GM21723 (cell line): ENCODE measurements around the gene SYTL4.

Experiments
- ATAC-seq: cut with Tn5 transposase; IDR thresholded peaks from one replicate; pipeline ENCODE4 v1.9.1; 2021; ENCODE audit warnings: mild to moderate bottlenecking, moderate library complexity; ENCODE audit not compliant: unreplicated experiment

The SYTL4 gene

DNA sequence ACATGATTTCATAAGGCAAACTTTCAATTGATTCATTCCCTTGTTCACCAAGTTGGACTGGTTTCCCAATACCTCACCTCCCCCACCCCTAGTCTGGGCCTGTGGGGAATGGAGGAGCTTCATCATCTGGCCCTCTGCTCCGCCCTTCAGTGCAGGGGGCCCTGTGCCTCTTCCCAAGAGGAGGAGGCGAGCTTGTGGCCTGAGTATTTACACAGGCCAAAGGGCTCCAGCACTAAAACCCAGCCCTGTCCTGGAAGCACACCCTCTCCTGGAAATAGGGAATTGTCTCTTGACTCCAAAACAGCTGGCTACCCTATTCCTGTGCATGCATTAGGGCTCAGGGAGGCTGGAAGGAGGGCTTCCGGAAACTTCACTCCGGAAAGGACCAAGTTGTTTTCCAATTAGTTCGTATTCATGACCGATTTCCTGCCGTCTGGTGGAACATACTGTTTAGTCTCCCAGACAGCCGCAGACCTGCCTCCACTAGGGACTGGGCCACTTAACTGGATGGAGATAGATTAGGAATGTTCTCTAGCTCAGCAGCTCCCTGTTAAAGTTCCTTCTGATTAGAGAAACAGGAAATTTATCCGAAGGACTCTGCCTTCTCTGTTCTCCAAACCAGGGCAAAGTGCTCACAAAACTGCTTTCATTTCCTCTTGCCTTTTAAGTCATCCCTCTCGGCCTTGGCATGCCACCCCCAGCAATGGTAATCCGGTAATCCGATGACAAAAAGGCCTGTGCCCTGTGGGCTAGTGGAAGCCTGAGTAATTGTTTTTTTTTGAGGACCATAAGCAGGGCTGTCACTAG lies 82.2 kb downstream of the SYTL4 start:
- no peak for ATAC-seq

DNA sequence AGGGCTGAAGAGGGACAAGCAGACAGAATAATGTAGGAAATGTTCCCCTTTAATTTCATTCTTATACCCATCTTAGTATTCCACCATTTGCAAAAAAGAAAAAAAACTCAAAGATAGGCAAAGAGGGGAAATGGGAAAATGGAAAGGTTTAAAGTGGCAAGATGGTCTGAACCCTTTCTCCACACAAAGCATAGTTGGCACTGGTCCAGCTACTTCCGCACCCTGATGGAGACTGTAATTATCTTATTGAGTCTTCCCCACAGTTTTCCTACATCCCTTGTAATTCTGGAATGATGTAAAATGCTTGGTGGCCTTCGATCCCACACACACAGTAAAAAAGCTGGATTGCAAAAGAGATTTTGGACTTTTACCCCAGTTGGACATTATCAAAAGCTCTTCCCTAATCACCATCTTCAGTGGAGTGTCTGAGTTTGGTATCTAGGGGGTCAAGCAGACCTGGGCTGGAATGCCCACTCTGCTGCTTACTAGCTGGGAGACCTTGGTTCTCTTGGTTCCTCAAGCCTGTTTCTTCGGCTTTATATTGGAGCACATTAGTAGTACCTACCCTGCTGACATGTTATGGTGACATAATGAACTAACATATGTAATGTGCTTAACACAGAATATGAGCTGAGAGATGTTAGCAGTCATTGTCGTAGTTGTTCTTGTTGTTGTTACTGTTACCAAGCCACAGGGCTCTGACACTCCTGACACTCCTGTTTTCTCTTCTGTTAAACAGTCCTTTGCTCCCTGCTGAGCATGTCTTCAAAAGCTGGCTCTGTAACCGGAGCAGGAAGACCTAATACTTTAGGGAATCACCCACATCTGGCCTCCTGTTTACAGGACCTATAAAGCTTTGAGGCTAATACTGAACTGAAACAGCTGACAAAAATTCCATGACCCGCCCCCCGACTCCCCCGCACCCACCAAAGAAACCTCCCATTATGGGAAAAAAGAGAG lies 83.2 kb downstream of the SYTL4 start:
- ATAC-seq: no peak

DNA sequence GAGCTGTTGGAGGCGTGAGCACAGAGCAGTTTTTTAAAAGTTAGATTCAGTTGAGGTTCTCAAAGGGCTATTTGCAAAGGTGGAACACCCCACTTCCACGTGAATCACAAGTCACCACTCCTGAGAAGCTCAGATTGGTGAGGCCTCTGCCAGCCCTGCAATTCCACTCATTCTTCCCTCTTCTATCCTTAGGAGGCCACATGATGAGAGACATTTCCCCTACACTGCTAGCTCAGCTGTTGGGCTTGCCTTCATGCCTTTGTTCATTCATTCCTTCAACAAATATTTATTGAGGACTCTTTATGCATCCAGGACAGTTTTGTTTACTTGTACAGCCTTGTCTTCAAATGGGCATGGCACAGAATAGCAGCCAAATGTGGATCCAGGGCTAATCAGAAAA lies 84.2 kb downstream of the SYTL4 start:
- no peak for ATAC-seq

DNA sequence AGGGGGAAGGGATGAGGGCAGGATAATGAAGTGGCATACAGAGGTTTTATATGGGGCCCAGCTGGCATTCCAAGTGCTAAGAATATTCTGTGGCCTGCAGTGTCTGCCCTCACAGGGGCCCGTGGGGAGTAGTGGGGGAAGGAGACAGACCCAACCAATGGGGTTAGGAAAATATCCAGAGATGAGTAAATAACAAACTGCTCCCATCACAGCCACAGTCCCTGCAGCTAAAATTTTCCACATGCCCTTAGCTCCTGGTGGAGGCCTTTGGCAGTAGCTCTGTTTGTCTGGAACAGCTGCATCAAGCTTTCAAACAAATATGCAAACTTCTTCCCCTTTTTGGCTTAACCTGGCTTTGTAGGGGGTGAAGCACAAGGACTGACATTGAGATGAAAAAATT lies 84.8 kb downstream of the SYTL4 start:
- no peak for ATAC-seq

DNA sequence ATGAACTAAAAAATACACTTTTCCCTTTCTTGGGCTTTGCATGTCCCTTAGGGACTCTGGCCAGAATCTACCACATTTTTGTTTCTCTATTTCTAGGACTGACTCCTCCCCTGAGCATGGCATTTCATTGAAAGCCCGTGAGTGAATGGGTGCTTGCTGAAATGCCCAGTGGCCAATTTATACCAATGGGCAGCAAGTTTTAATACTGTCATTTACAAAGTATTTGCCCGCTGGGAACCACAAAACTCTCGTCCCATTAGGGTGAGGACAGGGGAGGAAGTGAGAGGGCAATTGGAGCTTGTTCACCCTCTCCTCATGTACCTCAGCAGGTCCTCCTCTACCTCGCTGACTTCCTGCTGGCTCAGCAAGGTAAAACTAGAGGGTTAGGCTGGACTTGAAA lies 86.8 kb downstream of the SYTL4 start:
- ATAC-seq: no peak

DNA sequence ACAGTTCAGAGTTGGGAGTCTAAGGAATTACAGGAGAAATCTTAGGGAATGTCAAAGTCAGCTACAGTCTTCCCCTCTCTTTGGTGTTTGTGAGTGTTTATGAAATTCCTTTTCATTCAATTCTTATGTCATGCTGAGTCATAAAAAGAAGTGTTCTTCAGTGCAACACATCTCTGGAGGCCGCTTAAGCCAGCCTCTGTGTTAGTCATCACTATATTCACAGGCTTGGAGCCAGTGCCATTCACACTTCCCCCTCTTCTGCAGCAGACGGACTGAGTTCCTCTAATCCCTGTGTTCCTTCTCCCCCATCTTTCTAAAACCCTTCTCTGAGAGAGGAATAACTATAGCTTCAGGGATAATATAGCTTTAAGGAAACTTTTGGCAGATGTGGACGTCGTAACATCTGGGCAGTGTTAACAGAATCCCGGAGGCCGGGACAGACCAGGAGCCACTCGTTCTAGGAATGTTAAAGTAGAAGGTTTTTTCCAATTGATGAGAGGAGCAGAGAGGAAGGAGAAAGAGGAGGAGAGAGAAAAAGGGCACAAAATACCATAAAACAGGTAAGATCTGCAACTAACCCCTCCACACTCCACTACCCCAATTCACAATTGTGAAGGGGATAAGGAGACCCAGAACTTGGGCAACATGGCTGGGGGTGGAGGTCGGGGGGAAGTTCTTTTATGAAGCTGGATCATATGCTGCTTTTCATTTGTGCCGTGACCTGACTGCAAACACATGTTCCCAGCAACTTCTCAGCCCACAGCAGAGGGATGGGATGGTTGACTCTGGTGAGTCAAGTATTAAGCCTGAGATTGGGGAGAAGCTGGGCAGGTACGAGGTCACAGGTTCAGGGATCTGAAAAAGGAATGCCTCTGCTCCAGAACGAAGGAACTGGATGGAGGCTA lies 87.7 kb downstream of the SYTL4 start, which contains the start of gene SRPX2:
TSS of gene SRPX2 (plus strand) at position 244 of the 905 bp plus-strand sequence. CDS start 2,124 bp downstream, outside the sequence.
- ATAC-seq: no peak

DNA sequence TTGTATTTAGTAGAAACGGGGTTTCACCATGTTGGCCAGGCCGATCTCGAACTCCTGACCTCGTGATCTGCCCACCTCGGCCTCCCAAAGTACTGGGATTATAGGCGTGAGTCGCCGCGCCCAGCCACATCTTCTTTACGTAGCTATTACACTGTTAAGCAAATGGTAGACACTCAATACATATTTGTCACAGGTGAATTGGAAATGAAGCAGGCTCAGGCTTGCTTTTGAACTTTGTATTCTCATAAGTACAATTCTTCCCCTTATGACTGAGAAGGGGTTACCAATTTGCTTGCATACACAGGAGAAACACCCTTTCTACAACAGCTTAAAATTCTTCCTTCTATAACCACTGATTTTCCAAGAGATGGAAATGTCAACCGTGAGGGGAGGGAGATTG lies 88.7 kb downstream of the SYTL4 start:
- no peak for ATAC-seq

DNA sequence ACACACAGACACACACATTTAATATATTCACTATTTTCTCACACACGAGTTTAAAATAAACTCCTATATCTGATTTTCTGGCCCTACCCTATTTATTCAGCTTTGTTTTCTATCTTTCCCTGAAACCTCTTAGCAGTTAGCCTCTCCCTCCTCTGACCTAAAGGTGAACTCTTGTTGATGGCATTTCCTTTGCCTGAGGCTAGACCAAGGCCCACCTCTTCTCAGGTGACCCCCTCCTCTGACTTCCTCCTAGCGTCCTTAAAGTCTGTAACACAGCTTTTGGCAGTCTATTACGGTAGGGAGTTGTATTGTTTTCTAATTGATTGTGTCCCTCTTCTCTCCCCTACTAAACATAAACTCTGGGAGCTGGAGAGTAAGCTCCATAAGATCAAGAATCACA lies 89.6 kb downstream of the SYTL4 start:
- ATAC-seq: no peak

DNA sequence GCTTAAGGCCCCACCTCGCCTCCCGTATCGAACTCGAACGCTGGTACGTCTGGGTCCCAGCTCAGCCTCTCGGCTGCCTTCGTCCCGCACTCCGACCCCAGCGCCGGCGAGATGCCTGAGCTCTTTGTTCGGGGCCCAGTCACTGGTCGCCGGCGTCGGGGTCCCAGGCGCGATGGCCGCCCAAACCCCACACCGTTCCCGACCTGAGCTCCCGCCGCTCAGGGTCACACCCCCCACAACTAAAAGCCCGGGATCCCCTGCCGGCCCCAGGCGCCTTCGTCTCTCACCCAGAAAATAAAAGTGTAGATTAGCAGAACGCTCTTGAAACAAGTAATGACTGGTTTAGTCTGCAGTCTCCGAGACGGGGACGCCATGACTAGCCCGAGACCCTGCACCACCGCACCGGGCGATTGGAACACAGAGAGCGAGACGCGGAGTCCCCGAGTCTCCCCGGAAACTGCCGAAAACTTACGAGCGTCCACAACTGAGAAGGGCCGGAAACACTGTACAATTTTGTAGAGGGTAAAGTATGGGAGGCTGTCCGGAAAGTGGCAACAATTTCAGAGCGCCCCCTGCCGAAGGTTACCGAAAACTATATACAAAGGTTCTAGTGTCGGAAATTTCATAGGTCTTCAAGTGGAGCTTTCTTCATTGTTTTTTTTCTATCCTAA lies 95.5 kb downstream of the SYTL4 start, which contains the start of gene TSPAN6:
TSS of gene TSPAN6 (minus strand) at position 486 of the 671 bp plus-strand sequence. CDS start at position 374, 112 bp downstream.
- peak; percentile 93 for ATAC-seq

DNA sequence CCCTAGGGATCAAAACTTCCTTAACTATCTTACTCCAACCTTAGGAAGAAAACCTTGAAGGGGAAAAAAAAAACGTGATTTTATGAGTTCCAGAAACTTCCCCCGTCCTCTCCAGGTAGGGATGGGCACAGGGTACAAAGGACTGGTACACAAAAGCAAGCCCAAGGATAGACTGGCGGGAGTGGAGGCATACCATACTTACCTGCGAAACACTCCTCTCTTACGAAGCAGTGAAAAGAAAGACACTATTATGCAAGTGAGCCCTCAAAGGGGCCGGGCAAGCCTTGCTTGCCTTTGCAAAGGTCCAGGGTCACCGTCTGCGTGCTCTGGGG lies 96.0 kb downstream of the SYTL4 start:
- ATAC-seq: no peak

DNA sequence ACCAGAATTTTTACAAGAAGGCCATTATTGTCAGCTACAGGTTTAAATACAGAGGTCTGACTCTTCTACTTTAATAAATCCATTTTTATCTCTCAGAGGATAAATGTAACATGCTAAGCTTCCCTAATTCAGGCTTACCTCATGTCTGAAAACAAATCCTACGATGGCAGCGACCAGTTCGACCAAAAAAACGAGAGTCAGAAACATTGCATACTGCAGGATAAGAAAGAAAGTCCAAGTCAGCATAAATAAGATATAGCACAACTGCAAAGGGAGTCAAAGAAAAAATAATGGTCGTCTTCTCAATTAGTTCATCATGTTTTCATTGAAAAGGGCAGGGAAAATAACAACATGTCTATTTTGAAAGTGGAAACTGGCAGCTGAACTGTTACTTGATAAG lies 96.9 kb downstream of the SYTL4 start:
- no peak for ATAC-seq

DNA sequence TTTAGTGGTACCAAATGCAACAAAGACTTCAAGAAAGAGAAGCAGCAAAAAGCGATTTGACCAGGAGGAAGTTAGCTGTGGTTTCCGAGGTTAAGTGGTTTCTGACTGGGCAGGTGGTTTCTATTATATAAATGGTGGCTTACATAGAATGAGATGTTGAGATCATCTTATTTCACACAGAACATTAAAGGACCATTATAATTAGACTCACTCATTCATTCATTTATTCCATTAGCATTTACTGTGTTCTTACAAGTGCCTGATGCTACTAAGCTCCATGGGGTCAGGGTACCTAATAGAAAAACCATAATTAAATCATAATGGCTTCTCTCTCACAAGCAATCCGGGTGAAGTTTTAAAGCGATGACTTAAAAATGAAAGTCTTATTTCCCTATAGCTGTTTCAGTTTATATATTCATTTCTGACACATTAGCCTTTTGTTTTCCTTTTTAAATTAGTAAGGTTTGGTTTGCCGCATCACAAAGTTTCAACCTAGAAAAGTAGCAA lies 105.9 kb downstream of the SYTL4 start:
- peak; percentile 97 for ATAC-seq
